K562 (cell line): ENCODE measurements around the gene PRRC2B.

Experiments
- ATF2 ChIP-seq: sonication (generic); formaldehyde crosslinking; IDR thresholded peaks from 2 replicates; pipeline ENCODE4 v1.8.1; 2022; ENCODE audit warnings: missing genetic modification reagents
- ESRRA ChIP-seq: fragments of 450-650 bp; IDR thresholded peaks from 2 replicates; pipeline ENCODE4 v1.6.1; 2014; ENCODE audit warnings: low read depth, mild to moderate bottlenecking, moderate library complexity, borderline replicate concordance
- EZH2 ChIP-seq: IDR thresholded peaks from 2 replicates; pipeline ENCODE4 v1.6.1; 2012; ENCODE audit warnings: low read depth, mild to moderate bottlenecking, inconsistent platforms, low read length, borderline replicate concordance
- FOXK2 ChIP-seq, 2 experiments: fragments of 450-650 bp; IDR thresholded peaks in 1 of 2; conservative IDR thresholded peaks in 1 of 2; 2 replicates each; pipeline ENCODE4 v1.6.1; 2016; ENCODE audit warnings: low read depth in 2 of 2, mild to moderate bottlenecking in 1 of 2
- SMAD1 ChIP-seq: fragments of 150-350 bp; IDR thresholded peaks from 2 replicates; pipeline ENCODE4 v1.6.1; 2014; ENCODE audit warnings: low read length, low read depth; ENCODE audit not compliant: partially characterized antibody
- STAT6 ChIP-seq: sonication (generic); formaldehyde crosslinking; IDR thresholded peaks from 2 replicates; pipeline ENCODE4 v1.8.1; 2023; ENCODE audit warnings: mild to moderate bottlenecking, missing genetic modification reagents
- TAL1 ChIP-seq: fragments of 450-650 bp; IDR thresholded peaks from 2 replicates; pipeline ENCODE4 v1.6.1; 2016; ENCODE audit warnings: mild to moderate bottlenecking
- YY1 ChIP-seq, 3 experiments: IDR thresholded peaks; 2 replicates each; pipeline ENCODE4 v1.6.1; 2011; ENCODE audit warnings: low read length in 2 of 3, mild to moderate bottlenecking in 2 of 3, moderate library complexity in 2 of 3, borderline replicate concordance in 1 of 3, control low read depth in 1 of 3, low read depth in 1 of 3; ENCODE audit not compliant: insufficient read depth in 3 of 3, insufficient replicate concordance in 2 of 3, control insufficient read depth in 1 of 3, insufficient read length in 1 of 3; ENCODE audit errors: extremely low read depth in 1 of 3
- ZNF354B ChIP-seq: fragments of 250-450 bp; sonication (Bioruptor Pico); IDR thresholded peaks from 2 replicates; pipeline ENCODE4 v1.4.0; 2020
- TF ChIP-seq, protein P1 (sequence below): fragments of 450-650 bp; IDR thresholded peaks from 2 replicates; pipeline ENCODE4 v1.7.1; 2018; ENCODE audit warnings: mild to moderate bottlenecking, low read depth; ENCODE audit not compliant: partially characterized antibody

- TF ChIP-seq, protein P1, sequence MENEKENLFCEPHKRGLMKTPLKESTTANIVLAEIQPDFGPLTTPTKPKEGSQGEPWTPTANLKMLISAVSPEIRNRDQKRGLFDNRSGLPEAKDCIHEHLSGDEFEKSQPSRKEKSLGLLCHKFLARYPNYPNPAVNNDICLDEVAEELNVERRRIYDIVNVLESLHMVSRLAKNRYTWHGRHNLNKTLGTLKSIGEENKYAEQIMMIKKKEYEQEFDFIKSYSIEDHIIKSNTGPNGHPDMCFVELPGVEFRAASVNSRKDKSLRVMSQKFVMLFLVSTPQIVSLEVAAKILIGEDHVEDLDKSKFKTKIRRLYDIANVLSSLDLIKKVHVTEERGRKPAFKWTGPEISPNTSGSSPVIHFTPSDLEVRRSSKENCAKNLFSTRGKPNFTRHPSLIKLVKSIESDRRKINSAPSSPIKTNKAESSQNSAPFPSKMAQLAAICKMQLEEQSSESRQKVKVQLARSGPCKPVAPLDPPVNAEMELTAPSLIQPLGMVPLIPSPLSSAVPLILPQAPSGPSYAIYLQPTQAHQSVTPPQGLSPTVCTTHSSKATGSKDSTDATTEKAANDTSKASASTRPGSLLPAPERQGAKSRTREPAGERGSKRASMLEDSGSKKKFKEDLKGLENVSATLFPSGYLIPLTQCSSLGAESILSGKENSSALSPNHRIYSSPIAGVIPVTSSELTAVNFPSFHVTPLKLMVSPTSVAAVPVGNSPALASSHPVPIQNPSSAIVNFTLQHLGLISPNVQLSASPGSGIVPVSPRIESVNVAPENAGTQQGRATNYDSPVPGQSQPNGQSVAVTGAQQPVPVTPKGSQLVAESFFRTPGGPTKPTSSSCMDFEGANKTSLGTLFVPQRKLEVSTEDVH, result no peak
- no peak for TF ChIP-seq ZNF354B
- no peak for TF ChIP-seq SMAD1
- no peak for TF ChIP-seq ESRRA
- TF ChIP-seq YY1 (IDR thresholded peaks at IDR 0.05; ENCODE audit: borderline replicate concordance in 1 of 3, control insufficient read depth in 1 of 3, extremely low read depth in 1 of 3, insufficient read depth in 3 of 3, insufficient read length in 1 of 3, insufficient replicate concordance in 2 of 3, low read depth in 1 of 3, low read length in 2 of 3), result no peak
- no peak for TF ChIP-seq FOXK2 (conservative IDR thresholded peaks at IDR 0.05 in 1 of 2, IDR thresholded peaks at IDR 0.05 in 1 of 2; ENCODE audit: low read depth in 2 of 2)
- no peak for TF ChIP-seq ATF2 (CRISPR knock-in tag)
- TF ChIP-seq TAL1, result no peak
- no peak for TF ChIP-seq EZH2
- no peak for TF ChIP-seq STAT6
Measured at GRCh38 chr9:131387394-131387793, 6.5 kb upstream of the PRRC2B start.
